Stimulated activated naive B cell treated with anti-CD40 and anti-IgM and Interleukin-4, amounts not matched to agents 10 μg/mL and 1 μg/mL and 100 μg/mL, for 72 hours (primary cell): Measurements from ENCODE around the gene CCDC85C.
A peak's percentile ranks its signal among the peaks of the same experiment; 100 is the strongest.

Experiments used
- ATAC-seq, 2 donors: fragments of 150-1000 bp; cut with Tn5 transposase; replicated peaks; 2 replicates each; pipeline ENCODE4 v1.10.0; 2021; ENCODE audit warnings: moderate library complexity in 1 of 2
- DNase-seq: peaks from one replicate; pipeline ENCODE4 v3.0.0; 2021
- H3K27ac Mint-ChIP-seq: one replicate; pipeline ENCODE4 v1.8.0; 2022; ENCODE audit warnings: mild to moderate bottlenecking, mixed read lengths
- H3K27me3 Mint-ChIP-seq, 2 donors: one replicate each; pipeline ENCODE4 v1.8.0; 2022; ENCODE audit warnings: mixed read lengths in 2 of 2
- H3K36me3 Mint-ChIP-seq, 2 donors: one replicate each; pipeline ENCODE4 v1.8.0; 2022; ENCODE audit warnings: mixed read lengths in 2 of 2, mild to moderate bottlenecking in 1 of 2
- H3K4me1 Mint-ChIP-seq, 2 donors: one replicate each; pipeline ENCODE4 v1.8.0; 2022; ENCODE audit warnings: mixed read lengths in 2 of 2, mild to moderate bottlenecking in 1 of 2
- H3K4me3 Mint-ChIP-seq, 2 donors: one replicate each; pipeline ENCODE4 v1.8.0; 2022; ENCODE audit warnings: mild to moderate bottlenecking in 2 of 2, mixed read lengths in 2 of 2, moderate library complexity in 1 of 2
- H3K9me3 Mint-ChIP-seq, 2 donors: one replicate each; pipeline ENCODE4 v1.8.0; 2022; ENCODE audit warnings: mixed read lengths in 2 of 2, mild to moderate bottlenecking in 1 of 2

The CCDC85C gene

GRCh38 chr14:99579903-99580571 lies 24.0 kb downstream of the CCDC85C start:
- Mint-ChIP-seq H3K36me3 (no peaks in the 10 kb centered on the region), H3K27me3 (peaks cover 3 to 6% of the 10 kb centered on the region in 2 donors), H3K4me1 (peaks cover 5 to 13% of the 10 kb centered on the region in 2 donors), H3K27ac (no peak overlapping the region), H3K4me3 (no peak overlapping the region), H3K9me3 (no peaks in the 10 kb centered on the region)
- ATAC-seq (peak in 1 of 2 donors; percentile 24), DNase-seq (no peak)

- Mint-ChIP-seq H3K36me3 (no peaks in the 10 kb centered on the region), H3K4me1 (peaks cover 5 to 13% of the 10 kb centered on the region in 2 donors), H3K27me3 (peaks cover 3 to 6% of the 10 kb centered on the region in 2 donors), H3K27ac (peak overlapping the region; percentile 20), H3K9me3 (no peaks in the 10 kb centered on the region), H3K4me3 (no peak overlapping the region)
- peak in 1 of 2 donors; percentile 70 for ATAC-seq
- DNase-seq: no peak
Observed at GRCh38 chr14:99579120-99579836, 24.7 kb downstream of the CCDC85C start.

GRCh38 chr14:99578541-99579101 lies 25.4 kb downstream of the CCDC85C start:
- Mint-ChIP-seq H3K4me1 (peaks cover 5 to 13% of the 10 kb centered on the region in 2 donors), H3K4me3 (no peak overlapping the region), H3K27me3 (peaks cover 3 to 6% of the 10 kb centered on the region in 2 donors), H3K27ac (peak overlapping the region; percentile 20), H3K36me3 (no peaks in the 10 kb centered on the region), H3K9me3 (no peaks in the 10 kb centered on the region)
- ATAC-seq (peak in 1 of 2 donors; percentile 30), DNase-seq (no peak)

- no peak for DNase-seq
- H3K4me3 Mint-ChIP-seq: no peak overlapping the region
- H3K27me3 Mint-ChIP-seq: peaks cover 3 to 6% of the 10 kb centered on the region in 2 donors
- H3K36me3 Mint-ChIP-seq: no peaks in the 10 kb centered on the region
- ATAC-seq: no peak
- H3K4me1 Mint-ChIP-seq: peaks cover 12 to 18% of the 10 kb centered on the region in 2 donors
- no peak overlapping the region for H3K27ac Mint-ChIP-seq
- H3K9me3 Mint-ChIP-seq: no peaks in the 10 kb centered on the region
Observed at GRCh38 chr14:99576761-99577705, 27.0 kb downstream of the CCDC85C start.

- H3K4me1 Mint-ChIP-seq: peaks cover 12 to 18% of the 10 kb centered on the region in 2 donors
- DNase-seq: no peak
- H3K4me3 Mint-ChIP-seq: no peak overlapping the region
Observed at GRCh38 chr14:99576304-99576703, 27.7 kb downstream of the CCDC85C start.

GRCh38 chr14:99575043-99576023 lies 28.7 kb downstream of the CCDC85C start:
- Mint-ChIP-seq H3K27me3 (peaks cover 3 to 6% of the 10 kb centered on the region in 2 donors), H3K36me3 (no peaks in the 10 kb centered on the region), H3K9me3 (no peaks in the 10 kb centered on the region), H3K4me3 (no peak overlapping the region), H3K27ac (no peak overlapping the region), H3K4me1 (peaks cover 12 to 18% of the 10 kb centered on the region in 2 donors)
- ATAC-seq: no peak
- no peak for DNase-seq

More at GRCh38 chr14:99576304-99576703, 27.7 kb downstream of the CCDC85C start:
- Mint-ChIP-seq H3K9me3 (no peaks in the 10 kb centered on the region), H3K36me3 (no peaks in the 10 kb centered on the region), H3K27ac (no peak overlapping the region), H3K27me3 (peaks cover 3 to 6% of the 10 kb centered on the region in 2 donors)
- ATAC-seq: no peak

- Mint-ChIP-seq H3K27me3 (peaks cover 0 to 3% of the 10 kb centered on the region in 2 donors), H3K4me3 (no peak overlapping the region), H3K9me3 (no peaks in the 10 kb centered on the region), H3K27ac (no peak overlapping the region), H3K36me3 (no peaks in the 10 kb centered on the region), H3K4me1 (peaks cover 15 to 21% of the 10 kb centered on the region in 2 donors)
- no peak for ATAC-seq
- DNase-seq: no peak
Observed at GRCh38 chr14:99574099-99574880, 29.7 kb downstream of the CCDC85C start.

- no peak for DNase-seq
Observed at GRCh38 chr14:99573436-99574098, 30.4 kb downstream of the CCDC85C start.

GRCh38 chr14:99573000-99573330 lies 31.0 kb downstream of the CCDC85C start:
- no peak overlapping the region for H3K4me3 Mint-ChIP-seq
- no peaks in the 10 kb centered on the region for H3K9me3 Mint-ChIP-seq
- H3K27ac Mint-ChIP-seq: no peak overlapping the region
- H3K4me1 Mint-ChIP-seq: peaks cover 13 to 21% of the 10 kb centered on the region in 2 donors
- DNase-seq: no peak
- peaks cover 0 to 3% of the 10 kb centered on the region in 2 donors for H3K27me3 Mint-ChIP-seq
- peak; percentile 17 to 62 for ATAC-seq
- H3K36me3 Mint-ChIP-seq: no peaks in the 10 kb centered on the region

More at GRCh38 chr14:99573436-99574098, 30.4 kb downstream of the CCDC85C start:
- ATAC-seq: no peak
- Mint-ChIP-seq H3K27ac (no peak overlapping the region), H3K36me3 (no peaks in the 10 kb centered on the region), H3K4me3 (no peak overlapping the region), H3K4me1 (peaks cover 18 to 19% of the 10 kb centered on the region in 2 donors), H3K9me3 (no peaks in the 10 kb centered on the region), H3K27me3 (peaks cover 0 to 3% of the 10 kb centered on the region in 2 donors)

- Mint-ChIP-seq H3K27ac (no peak overlapping the region), H3K4me1 (peaks cover 13 to 21% of the 10 kb centered on the region in 2 donors), H3K27me3 (peaks cover 0 to under 1% of the 10 kb centered on the region in 2 donors), H3K36me3 (no peaks in the 10 kb centered on the region), H3K4me3 (no peak overlapping the region), H3K9me3 (no peaks in the 10 kb centered on the region)
- DNase-seq: no peak
- ATAC-seq: no peak
Observed at GRCh38 chr14:99572173-99572999, 31.6 kb downstream of the CCDC85C start.

GRCh38 chr14:99571303-99571986 lies 32.6 kb downstream of the CCDC85C start:
- ATAC-seq (no peak), DNase-seq (no peak)
- Mint-ChIP-seq H3K27me3 (peaks cover 0 to 7% of the 10 kb centered on the region in 2 donors), H3K9me3 (no peaks in the 10 kb centered on the region), H3K27ac (no peak overlapping the region), H3K4me1 (peaks cover 13 to 21% of the 10 kb centered on the region in 2 donors), H3K36me3 (no peaks in the 10 kb centered on the region), H3K4me3 (no peak overlapping the region)
